Suprapubic skin (tissue), 4 donors: ENCODE results near the gene SLC4A1. TPM values are rescaled to one million over a fixed set of nuclear protein-coding genes. Genes with fewer than 3 reads are reported as not detected.

Source experiments
- DNase-seq, 2 donors: peaks; one replicate each; pipeline ENCODE4 v3.0.0-alpha.2; 2019; ENCODE audit warnings: low spot score in 2 of 2
- H3K27ac ChIP-seq: fragments of 200-600 bp; sonication (generic); one replicate; pipeline ENCODE4 v1.5.1; 2019
- H3K27me3 ChIP-seq: fragments of 200-600 bp; sonication (generic); one replicate; pipeline ENCODE4 v1.5.1; 2019
- H3K36me3 ChIP-seq: fragments of 200-600 bp; sonication (generic); one replicate; pipeline ENCODE4 v1.5.1; 2019
- H3K4me1 ChIP-seq: fragments of 200-600 bp; sonication (generic); one replicate; pipeline ENCODE4 v1.5.1; 2019
- H3K4me3 ChIP-seq: fragments of 200-600 bp; sonication (generic); one replicate; pipeline ENCODE4 v1.5.1; 2019; ENCODE audit warnings: mild to moderate bottlenecking
- H3K9me3 ChIP-seq: fragments of 200-600 bp; sonication (generic); one replicate; pipeline ENCODE4 v1.5.1; 2019
- EP300 ChIP-seq: sonication (generic); formaldehyde crosslinking; IDR thresholded peaks from one replicate; pipeline ENCODE4 v1.6.1; 2017; ENCODE audit warnings: antibody characterized with exemption
- POLR2A ChIP-seq, 2 donors: fragments of 450-650 bp; IDR thresholded peaks; one replicate each; pipeline ENCODE4 v1.6.1; 2017; ENCODE audit warnings: antibody characterized with exemption in 2 of 2, mild to moderate bottlenecking in 2 of 2, moderate library complexity in 2 of 2
- POLR2AphosphoS5 ChIP-seq, 3 donors: sonication (generic); formaldehyde crosslinking; IDR thresholded peaks; one replicate each; pipeline ENCODE4 v1.6.1; 2017; ENCODE audit warnings: antibody characterized with exemption in 3 of 3
- WGBS: methylation state at CpG from one replicate; pipeline ENCODE4 v1.1.5; 2018; 5-methylcytosine and 5-hydroxymethylcytosine counted together
- total RNA-seq, 4 donors: library from RNA; depleted of rRNA; stranded (reverse); fragments of >200 nt; gene quantifications; one replicate each; pipeline ENCODE4 v1.1.0, GENCODE V29; 2016
- TF ChIP-seq, protein P1 (sequence below), 2 donors: fragments of 200-600 bp in 1 of 2; fragments of 450-650 bp in 1 of 2; sonication (generic) in 1 of 2; IDR thresholded peaks; one replicate each; pipeline ENCODE4 v1.5.1; 2016 to 2019; ENCODE audit warnings: antibody characterized with exemption in 2 of 2, mild to moderate bottlenecking in 1 of 2, moderate library complexity in 1 of 2

SLC4A1 gene
- total RNA-seq, 4 donors from 2014 or later, result 0.08 to 0.17 (median 0.10) TPM; not detected in 1

DNA sequence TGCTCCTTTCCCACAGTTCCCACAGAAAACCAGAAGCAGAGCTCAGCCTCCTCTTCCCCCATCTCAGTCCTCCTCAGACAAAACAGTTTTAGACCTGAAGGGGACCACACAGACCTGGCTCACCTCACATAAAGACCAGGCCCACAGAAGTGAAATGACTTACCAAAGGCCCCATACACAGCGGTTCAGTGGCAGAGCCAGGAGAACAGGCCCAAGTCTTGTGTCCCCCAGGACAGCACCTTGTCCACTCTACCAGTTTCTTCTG, 53.8 kb downstream of the SLC4A1 start:
- H3K4me3 ChIP-seq, result no peak overlapping the region
- 100% methylated on average over 1 of the region's 1 CpG for WGBS
- no peak for DNase-seq
- no peaks in the 10 kb centered on the region for H3K27me3 ChIP-seq
- H3K4me1 ChIP-seq, result peaks cover 41% of the 10 kb centered on the region
- TF ChIP-seq POLR2A (IDR thresholded peaks at IDR 0.05) (no peak), EP300 (no peak), POLR2AphosphoS5 (IDR thresholded peaks at IDR 0.05) (no peak)
- TF ChIP-seq, protein P1, sequence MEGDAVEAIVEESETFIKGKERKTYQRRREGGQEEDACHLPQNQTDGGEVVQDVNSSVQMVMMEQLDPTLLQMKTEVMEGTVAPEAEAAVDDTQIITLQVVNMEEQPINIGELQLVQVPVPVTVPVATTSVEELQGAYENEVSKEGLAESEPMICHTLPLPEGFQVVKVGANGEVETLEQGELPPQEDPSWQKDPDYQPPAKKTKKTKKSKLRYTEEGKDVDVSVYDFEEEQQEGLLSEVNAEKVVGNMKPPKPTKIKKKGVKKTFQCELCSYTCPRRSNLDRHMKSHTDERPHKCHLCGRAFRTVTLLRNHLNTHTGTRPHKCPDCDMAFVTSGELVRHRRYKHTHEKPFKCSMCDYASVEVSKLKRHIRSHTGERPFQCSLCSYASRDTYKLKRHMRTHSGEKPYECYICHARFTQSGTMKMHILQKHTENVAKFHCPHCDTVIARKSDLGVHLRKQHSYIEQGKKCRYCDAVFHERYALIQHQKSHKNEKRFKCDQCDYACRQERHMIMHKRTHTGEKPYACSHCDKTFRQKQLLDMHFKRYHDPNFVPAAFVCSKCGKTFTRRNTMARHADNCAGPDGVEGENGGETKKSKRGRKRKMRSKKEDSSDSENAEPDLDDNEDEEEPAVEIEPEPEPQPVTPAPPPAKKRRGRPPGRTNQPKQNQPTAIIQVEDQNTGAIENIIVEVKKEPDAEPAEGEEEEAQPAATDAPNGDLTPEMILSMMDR (IDR thresholded peaks at IDR 0.05), result no peak
- peaks cover 47% of the 10 kb centered on the region for H3K36me3 ChIP-seq
- H3K27ac ChIP-seq, result no peak overlapping the region
- H3K9me3 ChIP-seq, result no peaks in the 10 kb centered on the region

GRCh38 chr17:44213403-44214229, 54.3 kb downstream of the SLC4A1 start:
- H3K27me3 ChIP-seq, result no peaks in the 10 kb centered on the region
- no peak overlapping the region for H3K4me3 ChIP-seq
- DNase-seq, result no peak
- TF ChIP-seq EP300 (no peak), POLR2AphosphoS5 (IDR thresholded peaks at IDR 0.05) (no peak), POLR2A (IDR thresholded peaks at IDR 0.05) (no peak)
- TF ChIP-seq, protein P1 (IDR thresholded peaks at IDR 0.05), result no peak
- H3K27ac ChIP-seq, result no peak overlapping the region
- 81% methylated on average over 14 of the region's 15 CpGs for WGBS
- peaks cover 44% of the 10 kb centered on the region for H3K4me1 ChIP-seq
- no peaks in the 10 kb centered on the region for H3K9me3 ChIP-seq
- peaks cover 53% of the 10 kb centered on the region for H3K36me3 ChIP-seq

DNA sequence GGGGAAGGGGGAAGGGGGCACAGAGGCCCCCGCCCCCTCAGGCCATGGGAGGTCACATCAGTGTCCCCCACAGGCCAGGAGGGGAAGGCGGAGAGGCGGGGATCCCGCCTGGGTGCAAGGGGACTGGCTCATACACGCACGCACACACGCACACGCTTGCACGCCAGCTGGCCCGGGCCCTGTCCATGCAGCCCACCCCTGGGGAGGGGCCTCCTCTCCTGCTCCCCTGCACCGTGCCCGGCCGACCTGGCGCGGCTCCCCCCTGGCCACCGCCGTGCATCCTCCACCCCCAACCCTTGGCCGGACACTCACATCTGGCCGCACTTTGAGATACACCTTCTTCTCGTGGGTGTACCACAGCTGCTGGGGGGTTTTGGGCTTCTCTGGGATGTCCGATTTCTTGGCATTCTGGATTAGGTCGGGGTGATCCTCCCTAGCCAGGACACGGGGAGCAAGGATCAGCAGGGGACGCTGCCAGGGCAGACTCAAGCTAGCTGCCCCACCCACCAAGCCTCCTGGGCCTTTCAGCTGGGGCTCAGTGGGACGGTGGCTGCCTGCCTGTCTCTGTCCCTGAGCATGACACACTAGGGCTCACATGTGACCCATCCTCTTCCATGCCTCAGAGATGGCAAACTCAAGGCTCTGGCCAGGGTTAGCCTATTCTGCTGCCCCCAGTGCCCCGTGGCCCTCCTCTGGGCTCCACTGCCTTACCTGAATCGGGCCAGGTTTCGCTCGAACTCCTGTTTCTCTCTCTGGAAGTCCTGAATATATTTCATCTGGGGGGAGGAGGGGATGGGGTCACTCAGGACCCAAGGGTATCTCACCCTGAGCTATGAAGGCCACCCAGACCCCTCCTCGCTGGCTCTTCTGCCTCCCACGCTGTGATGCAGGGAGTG, 55.2 kb downstream of the SLC4A1 start:
- H3K27ac ChIP-seq, result no peak overlapping the region
- H3K9me3 ChIP-seq, result no peaks in the 10 kb centered on the region
- TF ChIP-seq POLR2AphosphoS5 (IDR thresholded peaks at IDR 0.05) (no peak), POLR2A (IDR thresholded peaks at IDR 0.05) (no peak), EP300 (no peak)
- TF ChIP-seq, protein P1 (IDR thresholded peaks at IDR 0.05), result no peak
- H3K4me3 ChIP-seq, result no peak overlapping the region
- DNase-seq, result no peak
- peaks cover 42% of the 10 kb centered on the region for H3K4me1 ChIP-seq
- H3K27me3 ChIP-seq, result no peaks in the 10 kb centered on the region
- 70% methylated on average over 23 of the region's 31 CpGs for WGBS
- peaks cover 58% of the 10 kb centered on the region for H3K36me3 ChIP-seq

GRCh38 chr17:44211281-44212265, 56.4 kb downstream of the SLC4A1 start:
- H3K4me3 ChIP-seq, result no peak overlapping the region
- DNase-seq, result no peak
- H3K27ac ChIP-seq, result no peak overlapping the region
- H3K9me3 ChIP-seq, result no peaks in the 10 kb centered on the region
- H3K27me3 ChIP-seq, result no peaks in the 10 kb centered on the region
- H3K36me3 ChIP-seq, result peaks cover 66% of the 10 kb centered on the region
- 93% methylated on average over 24 of the region's 30 CpGs for WGBS
- H3K4me1 ChIP-seq, result peaks cover 30% of the 10 kb centered on the region
- TF ChIP-seq EP300 (no peak), POLR2A (IDR thresholded peaks at IDR 0.05) (no peak), POLR2AphosphoS5 (IDR thresholded peaks at IDR 0.05) (no peak)
- TF ChIP-seq, protein P1 (IDR thresholded peaks at IDR 0.05), result no peak
